ENCODE data around the gene VSNL1.

- TF ChIP-seq CTCF (conservative IDR thresholded peaks at IDR 0.05) (no peak), ZFX (IDR thresholded peaks at IDR 0.05) (no peak)
Measured at GRCh38 chr2:17519486-17519885, 21.0 kb upstream of the VSNL1 start.

Data from C4-2B (cell line).